A549 (cell line): Measurements from ENCODE around the gene FGF4. TPM values are rescaled to one million over a fixed set of nuclear protein-coding genes. Genes with fewer than 3 reads are reported as not detected.

Source experiments
- ATAC-seq, 2 experiments: fragments of 200-7000 bp in 1 of 2; fragments of >200 bp in 1 of 2; cut with Nextera tagmentation in 1 of 2; cut with Tn5 transposase in 1 of 2; 3 replicates each; pipeline versions ENCODE4 v1.8.0 to v1.9.1; 2018 to 2020; ENCODE audit warnings: mild to moderate bottlenecking in 1 of 2, moderate library complexity in 1 of 2
- CTCF ChIA-PET: fragments of 300-600 bp; sonication (Branson Sonifier 250); formaldehyde crosslinking; extraction: SDS; loops from one replicate; lab custom pipeline; 2021; ENCODE audit warnings: antibody characterized with exemption, inconsistent platforms; lab: Yijun Ruan, JAX
- POLR2A ChIA-PET: fragments of 350-600 bp; formaldehyde crosslinking; extraction: SDS; loops from one replicate; lab custom pipeline; 2021; ENCODE audit warnings: antibody characterized with exemption, inconsistent platforms; lab: Yijun Ruan, JAX
- DNase-seq, 2 experiments: peaks; one replicate each; pipeline versions ENCODE4 v3.0.0 to v3.0.0-alpha.2; 2011 to 2016; ENCODE audit warnings: low read depth in 1 of 2, low spot score in 1 of 2
- FAIRE-seq: peaks from 2 replicates; lab custom pipeline; 2011; peaks lifted over from hg19 to GRCh38; lab: Jason Lieb, UNC
- H3K27ac ChIP-seq, 2 experiments: fragments of >200 bp; sonication (Bioruptor Twin); formaldehyde crosslinking; 3 replicates each; pipeline ENCODE4 v1.5.1; 2016 to 2017
- H3K4me1 ChIP-seq: fragments of >200 bp; sonication (Bioruptor Twin); formaldehyde crosslinking; 3 replicates; pipeline ENCODE4 v1.6.1; 2016
- H3K4me2 ChIP-seq: fragments of >200 bp; sonication (Bioruptor Twin); formaldehyde crosslinking; 3 replicates; pipeline ENCODE4 v1.6.1; 2016
- H3K4me3 ChIP-seq: fragments of >200 bp; sonication (Bioruptor Twin); formaldehyde crosslinking; 3 replicates; pipeline ENCODE4 v1.5.1; 2016
- H3K9me3 ChIP-seq: fragments of >200 bp; sonication (Bioruptor Twin); formaldehyde crosslinking; 3 replicates; pipeline ENCODE4 v1.6.1; 2016
- ATOH8 ChIP-seq: fragments of 250-450 bp; sonication (Bioruptor Pico); IDR thresholded peaks from 2 replicates; pipeline ENCODE4 v1.5.0; 2020; ENCODE audit warnings: low read depth, mild to moderate bottlenecking, moderate library complexity
- BCL3 ChIP-seq: fragments of >200 bp; sonication (Bioruptor Twin); formaldehyde crosslinking; IDR thresholded peaks from 3 replicates; pipeline ENCODE4 v1.6.1; 2016
- CBX2 ChIP-seq: fragments of 200-600 bp; sonication (generic); IDR thresholded peaks from 2 replicates; pipeline ENCODE4 v1.6.1; 2016; ENCODE audit warnings: low read depth, mild to moderate bottlenecking, borderline replicate concordance
- CTCF ChIP-seq: fragments of >200 bp; sonication (Bioruptor Twin); formaldehyde crosslinking; IDR thresholded peaks from 3 replicates; pipeline ENCODE4 v1.5.1; 2016
- EHF ChIP-seq: fragments of 250-450 bp; sonication (Bioruptor Pico); IDR thresholded peaks from 2 replicates; pipeline ENCODE4 v1.5.0; 2020; ENCODE audit warnings: mild to moderate bottlenecking
- ELK1 ChIP-seq: fragments of 150-350 bp; IDR thresholded peaks from 2 replicates; pipeline ENCODE4 v1.6.1; 2014; ENCODE audit warnings: low read depth, mild to moderate bottlenecking, low read length
- FOXS1 ChIP-seq: fragments of 250-450 bp; sonication (Bioruptor Pico); IDR thresholded peaks from 2 replicates; pipeline ENCODE4 v1.5.0; 2020; ENCODE audit warnings: mild to moderate bottlenecking, moderate library complexity
- HOXB5 ChIP-seq: fragments of 250-450 bp; sonication (Bioruptor Pico); IDR thresholded peaks from 2 replicates; pipeline ENCODE4 v1.5.0; 2020; ENCODE audit warnings: mild to moderate bottlenecking, moderate library complexity
- KDM1A ChIP-seq: fragments of 200-600 bp; sonication (generic); IDR thresholded peaks from 2 replicates; pipeline ENCODE4 v1.6.1; 2016; ENCODE audit warnings: low read depth, mild to moderate bottlenecking
- MAX ChIP-seq: IDR thresholded peaks from 2 replicates; pipeline ENCODE4 v1.6.1; 2012
- MYC ChIP-seq: IDR thresholded peaks from 2 replicates; pipeline ENCODE4 v1.6.1; 2012; ENCODE audit warnings: mild to moderate bottlenecking, inconsistent platforms, low read length, improper control_type of control experiment, borderline replicate concordance
- NFE2L2 ChIP-seq: fragments of 150-350 bp; conservative IDR thresholded peaks from 2 replicates; pipeline ENCODE4 v1.6.1; 2014; ENCODE audit warnings: low read length
- NR3C1 ChIP-seq: fragments of >200 bp; sonication (Bioruptor Twin); formaldehyde crosslinking; IDR thresholded peaks from 3 replicates; pipeline ENCODE4 v1.6.1; 2017
- POLR2AphosphoS2 ChIP-seq: conservative IDR thresholded peaks from 2 replicates; pipeline ENCODE4 v1.6.1; 2012; ENCODE audit warnings: low read length, improper control_type of control experiment, inconsistent platforms
- RAD21 ChIP-seq, 2 experiments: fragments of >200 bp in 1 of 2; sonication (Bioruptor Twin) in 1 of 2; formaldehyde crosslinking in 1 of 2; IDR thresholded peaks in 1 of 2; conservative IDR thresholded peaks in 1 of 2; 2 replicates in 1 of 2; 3 replicates in 1 of 2; pipeline ENCODE4 v1.6.1; 2012 to 2018; ENCODE audit warnings: inconsistent platforms in 1 of 2
- USF2 ChIP-seq: fragments of 450-650 bp; IDR thresholded peaks from 2 replicates; pipeline ENCODE4 v1.6.1; 2014; ENCODE audit warnings: antibody characterized with exemption
- ZC3H11A ChIP-seq: fragments of 450-650 bp; IDR thresholded peaks from 2 replicates; pipeline ENCODE4 v1.6.1; 2014; ENCODE audit warnings: antibody characterized with exemption, mild to moderate bottlenecking
- ZNF302 ChIP-seq: fragments of 250-450 bp; sonication (Bioruptor Pico); IDR thresholded peaks from 2 replicates; pipeline ENCODE4 v1.9.0; 2021; ENCODE audit warnings: inconsistent platforms, mild to moderate bottlenecking, moderate library complexity
- ZSCAN20 ChIP-seq: fragments of 250-450 bp; sonication (Bioruptor Pico); IDR thresholded peaks from 2 replicates; pipeline ENCODE4 v1.8.0; 2022; ENCODE audit warnings: mild to moderate bottlenecking, moderate library complexity
- WGBS: methylation state at CpG from one replicate; pipeline ENCODE4 v1.1.6; 2017; ENCODE audit errors: missing lambda C conversion rate; 5-methylcytosine and 5-hydroxymethylcytosine counted together
- polyA plus RNA-seq, 4 experiments: library from polyadenylated mRNA; depleted of rRNA in 3 of 4; stranded (reverse); fragments of >200 nt; fragmentation: RNase III in 1 of 4; extraction: RNeasy Plus Mini Kit Qiagen cat#74134 plus additional on column Dnase treatment in 1 of 4; gene quantifications; 2 replicates in 3 of 4; 3 replicates in 1 of 4; pipeline ENCODE4 v1.2.3, GENCODE V29; 2011 to 2017

Gene FGF4
- polyA plus RNA-seq, 2 of the 4 experiments (the other 2 are of a cell fraction), result not detected

- TF ChIP-seq ATOH8 (CRISPR knock-in tag) (no peak), EHF (CRISPR knock-in tag) (no peak), FOXS1 (CRISPR knock-in tag) (no peak), POLR2AphosphoS2 (no peak), BCL3 (no peak), NR3C1 (no peak), RAD21 (conservative IDR thresholded peaks at IDR 0.05 in 1 of 2, IDR thresholded peaks at IDR 0.05 in 1 of 2) (no peak)
Observed at GRCh38 chr11:69778373-69778772, 3.2 kb upstream of the FGF4 start (continued).

GRCh38 chr11:69774354-69775162 is 583 bp downstream of the FGF4 start:
- ChIA-PET POLR2A (no interaction called here), CTCF (interaction anchor here (1.0 kb wide), 1 partner anchor 64 kb away, joined by 3 read pairs; no protein-coding TSS in a partner anchor)
- Histone ChIP-seq H3K4me1 (peaks cover 8% of the 10 kb centered on the region; the same call in 2 of the 3 replicates), H3K4me3 (peak overlapping the region; percentile 32; the same call in 2 of the 3 replicates), H3K9me3 (no peaks in the 10 kb centered on the region), H3K4me2 (peak overlapping the region; percentile 68), H3K27ac (no peak overlapping the region)
- TF ChIP-seq CBX2 (no peak), BCL3 (no peak), MAX (no peak), HOXB5 (no peak), ZC3H11A (no peak), CTCF (no peak), ELK1 (no peak), KDM1A (no peak), RAD21 (conservative IDR thresholded peaks at IDR 0.05 in 1 of 2, IDR thresholded peaks at IDR 0.05 in 1 of 2) (no peak), ZSCAN20 (CRISPR knock-in tag) (no peak), ZNF302 (no peak), MYC (no peak), NFE2L2 (no peak), USF2 (no peak)
- WGBS, result 33% methylated on average over 14 of the region's 107 CpGs
- FAIRE-seq, result no peak
- ATAC-seq, result peak; percentile 23 to 32; a peak in 4 of 6 replicates
- no peak for DNase-seq
